Measurements from ENCODE around the gene ACP5.
"Not testable (repeated sequence)": the region's sequence is repeated elsewhere in the genome, so short reads cannot be mapped to it uniquely, and the experiment has no call there.

The ACP5 gene

DNA sequence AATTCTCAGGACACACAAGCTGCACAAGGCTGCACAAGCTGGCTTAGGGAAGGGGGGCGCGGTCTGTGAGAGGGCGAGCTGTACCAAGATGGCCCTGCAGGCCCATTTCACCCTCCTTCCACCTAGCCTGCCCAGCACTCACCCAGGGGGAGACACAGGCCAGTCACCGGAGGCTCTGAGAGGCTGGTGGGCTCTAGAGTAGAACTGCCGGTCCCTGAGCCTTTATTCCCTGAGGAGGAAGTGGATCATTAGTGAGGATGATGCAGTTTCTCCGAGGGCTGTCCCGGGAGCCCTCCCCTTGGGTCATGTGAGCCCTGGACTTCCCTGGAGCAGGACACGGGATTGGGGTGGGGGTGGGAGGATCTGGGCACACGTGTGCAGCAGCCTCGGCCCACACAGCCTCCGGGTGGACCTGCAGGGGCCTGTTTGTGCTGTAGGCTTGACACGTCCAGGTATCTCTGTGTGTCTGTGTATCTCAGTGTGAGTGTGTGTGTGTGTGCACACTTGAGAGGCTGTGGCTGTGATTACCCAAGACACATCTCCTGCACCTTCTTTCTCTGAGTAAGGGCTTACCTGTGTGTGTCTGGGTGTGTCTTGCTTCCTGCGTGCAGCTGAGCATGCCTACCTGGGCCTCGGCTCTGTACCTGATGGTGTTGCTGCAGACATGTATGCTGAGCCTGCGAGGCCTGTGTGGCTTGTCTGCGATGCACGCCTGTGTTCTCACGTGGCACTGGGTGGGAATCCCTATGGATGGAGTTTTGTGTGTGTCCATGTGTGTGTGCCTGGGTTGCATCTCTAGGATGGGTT, at the start of gene ACP5:
ACP5 (minus strand) TSS at position 195 of the 807 bp plus-strand sequence. CDS start 328 bp downstream, outside the sequence.
- DNase-seq (ENCODE audit: low read depth in 1 of 2, low spot score in 1 of 2): no peak

DNA sequence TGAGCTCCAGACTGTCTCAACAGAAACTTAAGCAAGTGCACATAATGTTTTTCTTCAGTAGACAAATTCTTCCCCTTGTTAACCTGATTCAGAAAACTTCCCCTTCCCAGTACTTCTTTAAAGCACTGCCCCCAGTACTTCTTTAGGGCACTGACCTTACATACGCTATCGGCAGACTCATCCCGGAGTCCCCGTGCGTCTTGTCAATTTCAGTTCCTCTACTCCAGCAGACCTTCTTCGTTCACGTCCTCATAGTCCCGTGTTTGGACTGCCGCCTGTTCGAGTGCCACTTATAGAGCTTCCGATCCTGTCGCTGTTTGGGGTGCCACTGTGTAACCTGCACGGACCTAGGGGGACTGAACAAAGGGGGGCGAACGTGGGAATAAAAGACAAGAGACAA, 48.8 kb upstream of the ACP5 start:
- DNase-seq (ENCODE audit: low read depth in 1 of 2, low spot score in 1 of 2): no peak

DNA sequence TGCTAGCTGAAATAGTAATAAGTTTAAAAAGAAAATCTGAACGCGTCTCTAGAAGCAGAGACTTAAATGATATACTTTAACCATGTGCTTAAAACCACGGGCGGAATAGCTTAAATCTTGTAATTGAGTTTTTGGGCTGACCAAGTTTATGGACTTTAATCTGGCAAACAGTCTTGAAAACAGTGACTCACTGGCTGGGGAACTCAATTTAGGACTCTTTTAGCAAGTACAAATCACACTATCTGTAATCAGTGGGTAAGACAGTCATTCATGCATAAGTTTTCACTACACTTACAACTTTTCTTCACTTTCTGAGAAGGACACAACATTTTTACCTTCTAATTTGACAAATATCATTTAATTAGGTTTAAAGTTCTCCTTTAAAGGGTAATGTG, 46.6 kb upstream of the ACP5 start:
- DNase-seq (ENCODE audit: low read depth in 1 of 2, low spot score in 1 of 2): no peak

DNA sequence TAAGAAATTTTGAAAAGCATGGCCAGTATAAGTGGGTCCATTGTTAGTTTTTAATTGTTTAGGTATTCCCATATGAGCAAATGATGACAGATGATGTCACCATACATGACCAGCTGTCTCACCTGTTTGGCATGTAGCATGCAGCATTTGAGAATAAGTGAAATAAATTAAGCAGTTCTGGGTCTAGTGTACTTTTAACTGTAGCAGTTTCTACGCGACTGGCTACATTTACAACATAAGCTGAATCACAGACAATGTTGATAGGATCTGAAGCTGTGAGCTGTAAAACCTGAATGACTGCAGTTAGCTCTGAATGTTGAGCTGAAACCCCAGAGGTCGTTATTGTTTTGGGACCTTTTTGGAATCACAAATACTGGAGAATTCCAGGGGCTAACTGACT, 45.0 kb upstream of the ACP5 start:
- not testable (repeated sequence) for DNase-seq (ENCODE audit: low read depth in 1 of 2, low spot score in 1 of 2)

DNA sequence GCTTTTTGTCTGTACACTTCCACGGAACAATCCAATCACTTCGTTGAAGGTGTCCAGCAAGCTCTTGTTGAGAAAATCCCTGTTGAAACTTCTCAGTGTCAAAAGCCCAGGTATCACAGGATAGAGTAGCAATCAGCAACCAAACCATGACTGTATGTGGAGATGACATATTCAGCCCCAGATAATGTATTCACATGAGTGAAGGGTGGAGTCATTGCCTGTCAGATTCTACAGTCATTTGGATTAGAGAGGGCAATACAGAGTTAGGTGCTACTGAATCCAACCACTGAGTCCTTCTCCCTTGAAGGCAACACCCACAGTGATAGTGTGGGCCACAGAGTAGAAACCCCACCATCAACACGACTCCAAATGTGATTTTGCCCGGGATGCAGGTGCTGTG, 43.1 kb upstream of the ACP5 start:
- DNase-seq (ENCODE audit: low read depth in 1 of 2, low spot score in 1 of 2): no peak

DNA sequence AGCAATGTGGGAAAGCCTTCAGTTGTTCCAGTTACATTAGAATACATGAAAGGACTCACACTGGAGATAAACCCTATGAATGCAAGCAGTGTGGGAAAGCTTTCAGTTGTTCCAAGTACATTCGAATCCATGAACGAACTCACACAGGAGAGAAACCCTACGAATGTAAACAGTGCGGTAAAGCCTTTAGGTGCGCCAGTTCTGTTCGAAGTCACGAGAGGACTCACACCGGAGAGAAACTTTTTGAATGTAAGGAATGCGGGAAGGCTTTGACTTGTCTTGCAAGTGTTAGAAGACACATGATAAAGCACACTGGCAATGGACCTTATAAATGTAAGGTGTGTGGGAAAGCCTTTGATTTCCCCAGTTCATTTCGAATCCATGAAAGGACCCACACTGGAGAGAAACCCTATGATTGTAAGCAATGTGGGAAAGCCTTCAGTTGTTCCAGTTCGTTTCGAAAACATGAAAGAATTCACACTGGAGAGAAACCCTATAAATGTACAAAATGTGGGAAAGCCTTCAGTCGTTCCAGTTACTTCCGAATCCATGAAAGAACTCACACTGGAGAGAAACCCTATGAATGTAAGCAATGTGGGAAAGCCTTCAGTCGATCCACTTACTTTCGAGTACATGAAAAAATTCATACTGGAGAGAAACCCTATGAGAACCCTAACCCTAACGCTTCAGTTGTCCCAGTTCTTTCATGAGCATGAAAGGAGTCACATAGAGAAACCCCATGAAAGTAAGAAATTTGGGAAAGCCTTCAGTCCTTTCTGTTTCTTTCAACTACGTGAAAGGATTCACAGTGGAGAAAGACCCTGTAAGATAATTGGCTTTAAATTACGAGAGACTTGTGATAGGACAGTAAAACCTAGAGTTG, 40.0 kb upstream of the ACP5 start:
- DNase-seq (ENCODE audit: low read depth in 1 of 2, low spot score in 1 of 2): no peak

DNA sequence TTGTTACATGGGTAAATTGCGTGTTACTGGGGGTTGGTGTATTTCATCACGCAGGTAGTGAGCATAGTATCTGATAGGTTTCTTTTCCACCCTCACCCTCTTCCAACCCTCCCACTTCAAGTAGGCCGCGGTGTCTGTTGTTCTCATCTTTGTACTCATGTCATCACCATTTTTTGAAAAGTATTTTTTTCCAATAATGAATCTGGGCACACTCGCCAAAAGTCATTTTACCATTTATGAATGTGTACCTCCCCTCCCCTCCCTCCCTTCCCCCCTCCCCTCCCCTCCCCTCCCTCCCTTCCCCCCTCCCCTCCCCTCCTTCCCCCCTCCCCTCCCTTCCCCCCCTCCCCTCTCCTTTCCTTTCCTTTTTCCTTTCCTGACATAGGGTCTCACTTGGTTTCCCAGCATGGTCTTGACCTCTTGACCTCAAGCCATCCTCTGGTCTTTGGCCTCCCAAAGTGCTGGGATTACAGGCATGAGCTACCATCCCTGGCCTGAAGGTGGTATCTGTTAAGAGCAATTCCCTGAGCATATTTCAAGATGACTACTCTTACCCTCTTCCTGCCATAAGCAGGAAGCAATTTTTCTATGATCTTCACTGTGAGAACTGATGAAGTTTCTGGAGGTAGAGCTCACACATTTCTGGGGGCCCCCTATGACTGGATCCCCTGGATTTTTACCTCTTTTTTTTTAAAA, 35.5 kb upstream of the ACP5 start:
- DNase-seq (ENCODE audit: low read depth in 1 of 2, low spot score in 1 of 2): no peak

DNA sequence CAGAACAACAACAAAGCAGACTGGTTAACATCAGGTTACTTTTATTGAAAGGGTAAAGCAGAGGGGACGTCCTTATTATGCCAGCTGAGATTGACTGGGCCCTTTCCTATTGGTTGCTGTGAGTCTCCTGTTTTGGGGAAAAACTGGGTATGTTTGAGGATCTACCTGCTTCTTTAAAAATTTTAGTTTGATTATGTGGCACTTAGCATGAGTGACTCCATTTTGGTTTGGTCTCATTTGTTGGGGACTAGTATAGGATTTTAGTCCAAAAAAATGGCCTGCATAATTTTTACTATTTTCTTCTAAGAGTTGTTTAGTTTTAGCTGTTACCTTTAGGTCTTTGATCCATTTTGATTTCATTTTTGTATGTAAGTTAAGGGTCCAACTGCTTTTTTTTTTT, 34.3 kb upstream of the ACP5 start:
- no peak for DNase-seq (ENCODE audit: low read depth in 1 of 2, low spot score in 1 of 2)

DNA sequence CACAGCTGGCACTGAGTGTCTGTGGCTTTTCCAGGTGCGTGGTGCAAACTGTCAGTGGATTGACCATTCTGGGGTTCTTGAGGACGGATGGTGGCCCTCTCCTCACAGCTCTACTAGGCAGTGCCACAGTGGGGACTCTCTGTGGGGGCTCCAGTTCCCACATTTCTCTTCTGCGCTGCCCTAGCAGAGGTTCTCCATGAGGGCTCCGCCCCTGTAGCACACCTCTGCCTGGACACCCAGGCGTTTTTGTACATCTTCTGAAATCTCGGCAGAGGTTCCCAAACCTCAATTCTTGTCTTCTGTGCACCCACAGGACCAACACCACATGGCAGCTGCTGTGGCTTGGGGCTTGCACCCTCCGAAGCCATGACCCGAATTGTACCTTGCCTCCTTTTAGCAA, 29.0 kb upstream of the ACP5 start:
- DNase-seq (ENCODE audit: low read depth in 1 of 2, low spot score in 1 of 2): no peak

DNA sequence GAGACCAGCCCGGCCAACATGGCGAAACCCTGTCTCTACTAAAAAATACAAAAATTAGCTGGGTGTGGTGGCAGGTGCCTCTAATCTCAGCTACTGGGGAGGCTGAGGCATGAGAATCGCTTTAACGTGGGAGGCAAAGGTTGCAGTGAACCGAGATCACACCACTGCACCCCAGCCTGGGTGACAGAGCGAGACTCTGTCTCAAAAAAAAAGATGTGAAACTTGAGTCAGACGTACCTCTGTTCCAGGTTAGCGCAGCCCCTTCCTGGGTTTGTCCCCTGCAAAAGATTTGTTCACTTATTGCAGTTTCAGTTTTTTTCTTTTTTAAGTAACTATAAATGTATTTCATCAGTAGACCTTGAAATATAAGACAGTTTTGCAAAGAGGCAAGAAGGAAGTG, 22.3 kb upstream of the ACP5 start:
- not testable (repeated sequence) for DNase-seq (ENCODE audit: low read depth in 1 of 2, low spot score in 1 of 2)

DNA sequence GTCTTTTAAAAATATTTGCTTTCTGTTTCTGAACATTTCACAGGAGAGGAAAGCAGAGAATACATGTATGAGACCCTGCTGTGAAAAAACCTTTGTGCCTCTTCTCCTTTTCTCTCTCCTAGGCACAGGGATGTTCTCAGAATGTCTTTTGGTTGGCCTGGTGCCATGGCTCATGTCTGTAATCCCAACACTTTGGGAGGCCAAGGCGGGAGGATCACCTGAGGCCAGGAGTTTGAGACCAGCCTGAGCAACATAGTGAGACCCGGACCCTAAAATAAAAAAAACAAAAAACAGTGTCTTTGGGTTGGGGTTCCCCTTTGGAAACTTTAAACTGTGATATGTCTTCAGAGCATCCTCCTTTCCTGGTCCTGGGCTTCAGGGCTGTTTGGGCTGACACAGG, 21.3 kb upstream of the ACP5 start:
- DNase-seq (ENCODE audit: low read depth in 1 of 2, low spot score in 1 of 2): no peak

DNA sequence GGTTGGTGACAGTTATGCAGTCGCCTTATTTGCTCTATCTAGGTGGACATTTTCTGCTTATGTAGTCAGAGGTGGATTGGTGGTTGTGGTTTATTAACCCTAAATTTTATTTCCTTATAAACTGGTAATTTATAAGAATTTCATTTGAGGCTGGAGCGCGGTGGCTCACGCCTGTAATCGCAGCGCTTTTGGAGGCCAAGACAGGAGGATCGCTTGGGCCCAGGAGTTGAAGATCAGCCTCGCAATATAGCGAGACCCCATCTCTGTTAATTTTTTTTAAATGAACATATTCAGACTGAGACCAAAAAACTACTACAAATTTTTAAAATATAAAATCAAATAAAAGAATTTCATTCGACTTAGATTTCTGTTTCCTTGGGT, 20.6 kb upstream of the ACP5 start:
- no peak for DNase-seq (ENCODE audit: low read depth in 1 of 2, low spot score in 1 of 2)

DNA sequence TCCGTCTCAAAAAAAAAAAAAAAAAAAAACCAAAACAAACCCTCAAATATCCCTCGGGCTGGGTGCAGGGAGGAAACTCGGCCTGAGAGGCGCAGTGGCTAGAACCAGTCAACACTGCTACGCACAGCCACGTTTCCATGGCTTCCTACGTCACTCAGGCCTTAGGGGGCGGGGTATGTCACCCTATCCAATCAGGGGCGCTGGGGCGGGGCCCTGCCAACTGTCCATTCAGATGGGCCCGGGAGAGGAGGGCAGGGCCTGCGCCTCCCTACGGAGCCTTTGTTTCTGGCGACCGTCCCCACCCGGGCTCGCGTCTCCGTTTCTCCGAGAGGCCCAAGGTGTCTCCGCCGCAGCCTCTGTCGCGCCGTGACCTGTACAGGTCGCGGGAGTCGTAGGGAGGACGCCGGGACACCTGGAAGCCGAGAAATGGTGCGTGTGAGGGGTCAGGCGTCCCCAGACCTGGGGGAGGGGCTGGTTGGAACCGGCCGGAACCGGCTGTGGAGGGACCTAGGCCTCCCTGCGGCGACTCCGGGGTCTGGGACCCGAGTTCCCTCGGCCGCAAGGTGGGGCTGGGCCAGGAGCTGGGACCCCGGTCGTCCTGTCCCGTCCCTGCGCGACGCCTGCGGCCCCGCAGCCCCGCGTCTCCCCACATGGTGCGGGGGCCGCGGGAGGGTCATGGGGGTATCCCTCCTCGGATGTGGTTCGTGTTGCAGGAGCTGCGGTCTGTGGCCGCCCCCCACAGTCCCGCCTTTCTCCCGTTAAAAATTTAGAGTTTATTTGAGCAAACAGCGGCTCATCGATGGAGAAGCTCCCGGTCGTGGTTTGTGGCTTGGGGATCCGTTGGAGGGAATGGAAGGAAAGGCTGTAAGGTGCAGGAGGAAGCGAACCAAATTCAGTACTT, 20.0 kb upstream of the ACP5 start, which contains the start of gene ZNF627:
ZNF627 (plus strand) TSS at position 282 of the 901 bp plus-strand sequence; CDS start at position 427, 145 bp downstream.
- DNase-seq (ENCODE audit: low read depth in 1 of 2, low spot score in 1 of 2): peak; percentile 92 to 94

DNA sequence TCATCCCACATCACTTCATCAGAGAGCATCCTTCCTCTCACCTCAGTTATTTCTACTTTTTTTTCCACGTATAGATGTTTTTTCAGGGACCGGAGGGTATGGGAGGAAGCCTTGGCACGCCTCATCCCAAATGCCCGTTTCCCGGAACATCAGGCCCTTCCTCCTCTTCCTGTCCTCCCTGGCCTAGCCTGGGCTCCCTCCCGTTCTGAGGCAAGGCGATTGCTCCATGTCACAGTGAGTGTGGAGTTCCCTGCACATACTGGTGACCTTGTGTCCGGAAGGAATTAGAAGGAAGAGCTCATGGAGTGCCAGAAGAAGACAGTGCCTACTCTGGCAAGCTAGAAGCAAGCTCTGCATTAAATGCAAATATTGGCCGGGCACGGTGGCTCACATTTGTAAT, 18.7 kb upstream of the ACP5 start:
- DNase-seq (ENCODE audit: low read depth in 1 of 2, low spot score in 1 of 2): no peak

DNA sequence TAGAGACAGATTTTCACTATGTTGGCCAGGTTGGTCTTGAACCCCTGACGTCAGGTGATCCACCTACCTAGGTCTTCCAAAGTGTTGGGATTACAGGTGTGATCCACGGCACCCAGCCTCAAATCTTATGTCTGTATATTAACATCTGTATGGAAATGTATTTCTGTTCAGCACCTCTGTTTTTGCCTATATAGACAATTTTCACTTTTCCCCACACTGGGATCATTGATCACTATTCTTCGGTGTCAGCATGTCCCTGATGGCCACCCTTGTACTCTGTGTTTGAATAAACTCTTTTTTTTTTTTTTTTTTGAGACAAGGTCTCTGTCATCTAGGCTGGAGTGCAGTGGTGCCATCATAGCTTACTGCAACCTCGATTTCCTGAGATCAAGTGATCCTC, 16.6 kb upstream of the ACP5 start:
- no peak for DNase-seq (ENCODE audit: low read depth in 1 of 2, low spot score in 1 of 2)

DNA sequence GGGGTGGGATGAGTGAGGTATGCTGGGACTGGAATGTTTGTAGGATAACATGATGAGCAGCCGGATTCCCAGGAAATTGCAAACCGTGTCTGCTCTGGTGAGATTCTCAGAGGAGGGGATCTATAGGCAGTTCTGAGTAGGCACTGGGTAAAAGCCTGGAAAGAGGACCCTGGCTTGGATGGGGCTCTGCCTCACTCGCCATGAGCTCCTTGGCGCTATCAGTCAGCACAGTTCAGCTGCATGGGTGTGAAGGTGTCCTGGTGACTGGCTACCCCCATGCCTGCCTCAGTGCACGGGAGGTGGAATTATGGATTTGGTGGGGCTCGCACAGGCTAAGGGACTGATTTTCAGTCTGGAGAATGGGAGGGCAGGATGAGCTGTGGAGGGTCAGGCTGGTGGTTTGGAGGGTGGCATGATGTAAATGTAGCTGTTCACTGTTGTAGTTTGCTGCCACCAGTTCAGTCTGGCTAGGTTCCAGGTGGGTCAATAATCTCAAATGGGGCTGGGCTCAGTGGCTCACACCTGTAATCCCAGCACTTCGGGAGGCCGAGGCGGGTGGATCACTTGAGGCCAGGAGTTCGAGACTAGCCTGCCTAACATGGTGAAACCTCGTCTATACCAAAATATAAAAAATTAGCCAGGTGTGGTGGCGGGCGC, 10.7 kb upstream of the ACP5 start:
- DNase-seq (ENCODE audit: low read depth in 1 of 2, low spot score in 1 of 2): no peak

DNA sequence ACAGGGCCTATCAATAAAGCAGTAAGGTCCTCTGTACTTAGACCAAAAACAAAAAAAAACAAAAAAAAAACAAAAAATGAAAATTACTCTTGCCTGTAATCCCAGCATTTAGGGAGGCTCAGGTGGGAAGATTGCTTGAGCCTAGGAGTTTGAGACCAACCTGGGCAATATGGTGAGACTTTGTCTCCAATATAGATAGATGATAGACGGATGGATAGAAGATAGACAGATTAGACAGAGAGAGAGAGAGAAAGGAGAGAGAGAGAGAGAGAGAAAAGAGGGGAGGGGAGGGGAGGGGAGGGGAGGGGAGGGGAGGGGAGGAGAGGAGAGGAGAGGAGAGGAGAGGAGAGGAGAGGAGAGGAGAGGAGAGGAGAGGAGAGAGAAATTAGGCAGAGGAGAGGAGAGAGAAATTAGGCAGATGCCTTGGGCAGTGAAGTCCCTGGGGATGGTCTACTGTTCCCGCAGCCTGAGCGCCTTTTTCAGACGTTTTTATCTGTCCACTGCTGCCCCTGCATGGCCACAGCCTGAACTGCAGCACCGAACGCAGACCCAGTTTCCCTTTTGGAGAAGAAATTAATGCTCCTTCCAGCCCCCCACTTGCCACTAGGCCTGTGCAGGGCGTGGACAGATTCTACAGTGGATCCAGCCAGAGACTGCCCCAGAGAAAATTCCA, 10.0 kb upstream of the ACP5 start:
- peak; percentile 48 to 67 for DNase-seq (ENCODE audit: low read depth in 1 of 2, low spot score in 1 of 2)

DNA sequence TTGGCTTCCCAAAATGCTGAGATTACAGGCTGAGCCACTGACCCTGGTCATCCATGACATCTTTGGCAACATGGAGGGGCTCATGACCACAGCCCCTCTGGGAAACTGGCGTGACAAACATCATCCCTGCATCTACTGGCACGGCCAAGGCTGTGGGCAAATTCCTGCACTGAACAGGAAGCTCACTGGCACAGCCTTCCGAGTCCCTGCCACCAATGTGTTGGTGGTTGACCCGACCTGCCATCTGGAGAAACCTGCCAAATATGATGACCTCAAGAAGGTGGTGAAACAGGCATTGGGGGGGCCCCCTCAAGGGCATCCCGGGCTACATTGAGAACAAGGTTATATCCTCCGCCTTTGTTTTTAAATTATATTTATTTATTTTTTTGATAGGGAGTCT, 8.9 kb upstream of the ACP5 start:
- DNase-seq (ENCODE audit: low read depth in 1 of 2, low spot score in 1 of 2): no peak

DNA sequence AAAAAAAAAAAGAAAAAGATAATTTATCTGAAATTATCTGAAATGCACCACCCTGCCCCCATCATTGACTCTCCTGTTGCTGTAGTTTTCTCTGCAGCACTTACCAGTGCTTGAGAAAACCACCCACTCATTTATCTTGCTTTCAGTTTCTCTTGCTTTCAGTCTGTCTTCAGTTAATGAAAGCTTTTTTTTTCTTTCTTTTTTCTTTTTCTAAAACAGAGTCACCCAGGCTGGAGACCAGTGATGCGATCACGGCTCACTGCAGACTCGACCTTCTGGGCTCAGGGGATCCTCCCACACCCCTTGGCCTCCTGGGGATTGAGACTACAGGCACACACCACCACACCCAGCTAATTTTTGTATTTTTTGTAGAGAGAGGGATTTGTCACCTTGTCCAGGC, 4.3 kb upstream of the ACP5 start:
- DNase-seq (ENCODE audit: low read depth in 1 of 2, low spot score in 1 of 2): peak in 1 of 2 donors; percentile 28

DNA sequence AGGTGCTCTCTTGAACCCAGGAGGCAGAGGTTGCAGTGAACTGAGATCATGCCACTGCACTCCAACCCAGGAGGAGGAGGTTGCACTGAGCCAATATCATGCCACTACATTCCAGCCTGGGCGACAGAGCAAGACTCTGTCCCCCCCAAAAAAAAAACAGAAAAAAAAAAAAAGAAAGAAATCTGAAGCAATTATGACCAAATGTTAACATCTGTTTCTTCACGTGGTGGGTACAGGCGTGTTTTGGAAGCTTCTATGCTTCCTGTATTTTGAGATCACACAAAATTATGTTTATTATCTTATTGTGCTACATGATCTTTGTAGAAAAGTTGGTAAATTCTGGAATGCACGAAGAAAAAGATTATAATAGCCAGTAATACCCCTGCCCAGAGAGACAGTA, 2.7 kb upstream of the ACP5 start:
- DNase-seq (ENCODE audit: low read depth in 1 of 2, low spot score in 1 of 2): no peak

Data from stimulated activated CD4-positive, alpha-beta T cell treated with anti-CD3 and anti-CD28 coated beads, Interleukin-15, amount 100 ng/mL, for 1 hour (primary cell).